GM21529 (cell line): Measurements from ENCODE around the gene CHTF8.

Experiments
- ATAC-seq: cut with Tn5 transposase; IDR thresholded peaks from one replicate; pipeline ENCODE4 v1.9.1; 2021; ENCODE audit not compliant: unreplicated experiment

CHTF8 gene

DNA sequence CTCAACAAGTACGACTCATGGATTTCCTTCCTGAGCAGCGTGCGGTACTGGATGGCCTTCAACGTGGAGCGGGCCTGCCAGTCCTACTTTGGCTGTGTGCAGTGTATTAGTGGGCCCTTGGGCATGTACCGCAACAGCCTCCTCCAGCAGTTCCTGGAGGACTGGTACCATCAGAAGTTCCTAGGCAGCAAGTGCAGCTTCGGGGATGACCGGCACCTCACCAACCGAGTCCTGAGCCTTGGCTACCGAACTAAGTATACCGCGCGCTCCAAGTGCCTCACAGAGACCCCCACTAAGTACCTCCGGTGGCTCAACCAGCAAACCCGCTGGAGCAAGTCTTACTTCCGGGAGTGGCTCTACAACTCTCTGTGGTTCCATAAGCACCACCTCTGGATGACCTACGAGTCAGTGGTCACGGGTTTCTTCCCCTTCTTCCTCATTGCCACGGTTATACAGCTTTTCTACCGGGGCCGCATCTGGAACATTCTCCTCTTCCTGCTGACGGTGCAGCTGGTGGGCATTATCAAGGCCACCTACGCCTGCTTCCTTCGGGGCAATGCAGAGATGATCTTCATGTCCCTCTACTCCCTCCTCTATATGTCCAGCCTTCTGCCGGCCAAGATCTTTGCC, 17.9 kb downstream of the CHTF8 start:
- no peak for ATAC-seq

DNA sequence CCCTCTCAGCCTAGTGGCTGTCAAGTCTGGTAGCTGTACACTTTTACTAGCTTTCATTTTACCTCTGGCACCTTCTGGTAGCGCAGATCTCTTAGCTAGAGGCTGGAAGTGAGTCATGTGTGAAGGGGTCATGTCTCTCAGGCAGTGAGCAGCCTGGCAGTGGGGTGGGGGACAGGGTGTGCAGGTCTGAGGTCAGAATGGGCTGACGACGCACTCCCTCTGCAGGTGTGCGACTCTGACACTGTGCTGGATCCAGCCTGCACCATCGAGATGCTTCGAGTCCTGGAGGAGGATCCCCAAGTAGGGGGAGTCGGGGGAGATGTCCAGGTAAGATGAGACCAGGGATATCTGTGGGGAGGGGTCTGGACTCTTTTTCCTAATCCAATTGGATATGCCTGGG, 19.2 kb downstream of the CHTF8 start:
- ATAC-seq: no peak

DNA sequence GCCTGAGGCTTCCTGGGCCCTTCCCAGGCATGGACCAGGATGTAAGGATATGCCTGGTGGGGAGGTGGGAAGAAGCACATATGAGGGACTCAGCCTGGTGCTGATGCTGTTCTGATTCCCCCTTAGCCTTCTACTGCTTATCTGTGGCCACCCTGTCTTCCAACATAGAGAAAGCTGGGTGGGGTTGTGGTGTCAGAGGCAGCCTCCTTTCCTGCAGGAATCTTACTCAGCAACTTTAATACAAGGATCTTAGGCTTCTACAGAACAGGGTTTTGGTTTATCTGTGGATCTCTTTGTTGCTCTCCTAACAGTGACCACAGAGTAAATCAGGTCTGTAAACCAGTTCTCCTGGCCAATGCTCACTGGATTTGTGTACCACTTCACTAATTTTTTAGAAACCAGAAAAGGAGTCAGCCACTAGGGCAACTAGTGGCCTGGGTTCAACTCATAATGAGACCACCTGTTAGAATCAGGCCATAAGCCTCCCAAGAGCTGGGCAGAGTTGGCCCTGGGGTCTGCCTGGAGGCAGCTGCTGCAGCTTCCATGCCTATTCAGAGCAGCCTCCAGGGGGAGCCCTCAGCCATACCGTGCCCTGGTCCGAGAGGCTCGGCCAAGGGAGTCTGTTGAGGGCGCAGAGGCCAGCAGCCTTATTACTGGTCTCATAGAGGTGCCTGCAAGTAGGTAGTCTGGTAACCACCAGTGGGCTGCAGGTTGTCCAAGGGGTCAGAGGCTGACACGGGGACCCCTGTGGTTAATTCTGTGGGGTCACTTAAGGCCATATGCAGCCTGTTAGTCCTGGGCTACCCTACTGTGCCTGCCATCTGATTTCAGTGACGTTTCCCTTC, 19.9 kb downstream of the CHTF8 start:
- no peak for ATAC-seq

DNA sequence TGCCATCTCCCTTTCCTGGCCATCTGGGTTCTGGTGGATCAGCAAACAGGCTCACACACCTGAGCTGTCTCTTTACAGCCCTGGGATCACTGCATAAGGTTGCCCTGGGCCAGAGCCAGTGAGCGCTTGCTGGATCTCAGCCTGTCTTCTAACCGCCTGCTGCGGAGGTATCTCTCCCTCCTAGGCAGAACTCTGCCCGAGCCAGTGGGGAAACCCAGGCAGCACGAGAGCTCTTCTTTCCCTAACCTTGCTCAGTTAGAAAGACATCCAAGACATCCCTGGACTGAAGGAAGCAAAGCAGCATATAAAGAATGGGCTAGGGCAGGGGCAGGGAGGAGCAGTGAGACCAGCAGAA, 20.5 kb downstream of the CHTF8 start:
- no peak for ATAC-seq

DNA sequence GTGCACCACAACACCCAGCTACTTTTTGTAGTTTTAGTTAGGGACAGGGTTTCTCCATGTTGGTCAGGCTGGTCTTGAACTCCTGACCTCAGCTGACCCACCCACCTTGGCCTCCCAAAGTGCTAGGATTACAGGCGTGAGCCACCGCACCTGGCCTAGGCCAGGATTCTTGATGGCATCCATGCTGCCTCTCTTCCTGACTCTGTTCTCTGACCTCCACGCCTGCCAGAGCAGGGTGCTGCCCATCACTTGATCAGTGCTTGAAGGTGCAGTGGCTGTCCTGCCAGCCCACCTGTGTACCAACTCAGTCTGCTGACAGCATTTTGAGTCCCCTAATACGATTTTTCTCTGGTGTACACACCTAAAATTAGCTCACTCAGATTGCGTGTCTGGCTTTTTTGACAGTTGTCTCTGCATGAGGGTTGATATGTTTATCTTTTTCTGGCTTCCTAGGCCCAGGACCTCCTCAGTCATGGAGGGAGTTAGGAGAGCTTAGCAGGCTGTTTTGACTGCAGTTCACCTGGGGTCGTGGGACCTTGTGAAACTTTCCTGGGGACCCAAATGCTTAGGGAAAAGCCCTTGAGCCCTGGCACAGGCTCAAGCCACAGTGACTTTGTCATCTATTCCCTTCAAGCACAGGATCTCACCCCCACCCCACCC, 21.0 kb downstream of the CHTF8 start:
- ATAC-seq: no peak

DNA sequence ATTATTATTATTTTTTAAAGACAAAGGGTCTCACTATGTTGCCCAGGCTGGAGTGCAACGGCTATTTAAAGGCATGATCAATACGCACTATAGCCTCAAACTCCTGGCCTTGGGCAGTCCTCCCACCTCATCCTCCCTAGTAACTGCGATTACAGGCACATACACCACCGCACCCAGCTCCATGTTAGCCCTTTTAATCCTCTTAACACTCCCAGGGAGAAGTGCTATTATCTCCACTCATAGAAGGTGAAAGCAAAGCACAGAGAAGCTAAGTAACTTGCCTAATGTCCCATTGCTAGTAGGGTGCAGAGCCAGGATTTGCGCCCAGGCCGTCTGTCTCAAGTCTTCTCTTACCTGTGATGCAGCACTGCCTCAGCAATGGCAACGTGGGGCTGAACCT, 22.0 kb downstream of the CHTF8 start:
- ATAC-seq: no peak

DNA sequence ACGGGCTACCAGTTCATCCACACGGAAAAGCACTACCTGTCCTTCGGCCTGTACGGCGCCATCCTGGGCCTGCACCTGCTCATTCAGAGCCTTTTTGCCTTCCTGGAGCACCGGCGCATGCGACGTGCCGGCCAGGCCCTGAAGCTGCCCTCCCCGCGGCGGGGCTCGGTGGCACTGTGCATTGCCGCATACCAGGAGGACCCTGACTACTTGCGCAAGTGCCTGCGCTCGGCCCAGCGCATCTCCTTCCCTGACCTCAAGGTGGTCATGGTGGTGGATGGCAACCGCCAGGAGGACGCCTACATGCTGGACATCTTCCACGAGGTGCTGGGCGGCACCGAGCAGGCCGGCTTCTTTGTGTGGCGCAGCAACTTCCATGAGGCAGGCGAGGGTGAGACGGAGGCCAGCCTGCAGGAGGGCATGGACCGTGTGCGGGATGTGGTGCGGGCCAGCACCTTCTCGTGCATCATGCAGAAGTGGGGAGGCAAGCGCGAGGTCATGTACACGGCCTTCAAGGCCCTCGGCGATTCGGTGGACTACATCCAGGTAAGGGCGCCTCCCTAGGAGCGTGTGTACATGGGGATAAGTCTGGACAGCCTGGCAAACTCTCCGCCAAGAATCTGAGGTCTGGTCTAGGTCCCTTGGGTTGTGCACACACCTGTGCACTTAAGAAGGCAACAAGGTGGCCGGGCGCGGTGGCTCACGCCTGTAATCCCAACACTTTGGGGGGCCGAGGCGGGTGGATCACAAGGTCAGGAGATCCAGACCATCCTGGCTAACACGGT, 22.7 kb downstream of the CHTF8 start:
- no peak for ATAC-seq

DNA sequence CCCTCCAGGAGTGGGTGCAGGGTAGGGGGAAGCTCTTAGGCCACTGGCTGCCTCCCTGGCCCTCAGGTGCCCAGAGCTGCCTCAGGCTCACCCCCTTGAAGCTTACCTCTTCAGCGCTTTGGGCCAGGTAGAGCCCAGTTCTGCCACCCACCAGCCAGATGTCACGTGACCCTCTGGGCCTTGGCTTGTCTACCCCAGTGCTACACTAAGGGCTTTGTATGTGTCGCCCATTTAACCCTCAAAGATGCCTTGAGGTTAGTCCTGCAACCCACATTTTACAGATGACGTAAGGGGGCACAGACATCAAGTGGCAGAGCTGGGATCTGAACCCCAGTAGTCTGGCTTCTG, 23.5 kb downstream of the CHTF8 start:
- no peak for ATAC-seq

DNA sequence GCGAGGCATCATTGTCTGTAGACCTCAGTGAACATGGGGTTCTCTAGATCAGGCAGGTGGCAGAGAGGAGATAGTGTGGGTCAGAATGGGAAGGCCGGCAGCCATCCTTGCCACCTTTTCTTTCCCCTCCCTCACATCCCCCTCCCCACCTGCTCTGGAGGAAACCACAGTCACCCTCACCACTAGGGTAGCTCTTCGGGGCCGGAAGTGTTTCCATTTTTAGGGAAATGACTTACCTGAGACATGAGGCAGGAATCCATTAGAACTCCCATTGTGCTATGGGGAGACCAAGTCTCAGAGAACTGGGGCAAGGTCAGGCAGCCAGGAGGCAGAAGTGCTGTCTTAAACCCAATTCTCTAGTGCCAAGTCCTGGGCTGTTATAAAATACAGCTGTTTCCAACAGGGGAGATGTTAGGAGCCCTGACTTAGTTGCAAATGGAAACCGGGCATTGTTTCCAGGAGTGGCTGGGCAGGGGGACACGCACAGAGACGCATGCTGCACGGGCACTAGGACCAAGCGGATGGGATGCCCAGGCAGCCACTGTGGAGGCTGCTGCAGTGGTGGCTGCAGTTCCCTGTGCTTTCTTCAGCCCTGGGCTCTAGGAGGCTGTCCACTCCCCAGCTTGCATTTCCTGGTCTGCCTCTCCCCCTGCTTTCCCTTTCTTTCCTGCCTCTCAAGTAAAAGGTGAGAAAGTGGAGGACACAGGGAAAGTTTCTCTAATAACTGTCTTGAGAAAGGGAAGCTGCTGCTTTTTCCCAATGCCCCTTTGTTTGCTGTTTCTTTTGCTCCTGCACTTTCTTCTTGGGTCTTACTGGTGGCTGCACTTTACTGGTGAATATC, 24.1 kb downstream of the CHTF8 start:
- no peak for ATAC-seq

DNA sequence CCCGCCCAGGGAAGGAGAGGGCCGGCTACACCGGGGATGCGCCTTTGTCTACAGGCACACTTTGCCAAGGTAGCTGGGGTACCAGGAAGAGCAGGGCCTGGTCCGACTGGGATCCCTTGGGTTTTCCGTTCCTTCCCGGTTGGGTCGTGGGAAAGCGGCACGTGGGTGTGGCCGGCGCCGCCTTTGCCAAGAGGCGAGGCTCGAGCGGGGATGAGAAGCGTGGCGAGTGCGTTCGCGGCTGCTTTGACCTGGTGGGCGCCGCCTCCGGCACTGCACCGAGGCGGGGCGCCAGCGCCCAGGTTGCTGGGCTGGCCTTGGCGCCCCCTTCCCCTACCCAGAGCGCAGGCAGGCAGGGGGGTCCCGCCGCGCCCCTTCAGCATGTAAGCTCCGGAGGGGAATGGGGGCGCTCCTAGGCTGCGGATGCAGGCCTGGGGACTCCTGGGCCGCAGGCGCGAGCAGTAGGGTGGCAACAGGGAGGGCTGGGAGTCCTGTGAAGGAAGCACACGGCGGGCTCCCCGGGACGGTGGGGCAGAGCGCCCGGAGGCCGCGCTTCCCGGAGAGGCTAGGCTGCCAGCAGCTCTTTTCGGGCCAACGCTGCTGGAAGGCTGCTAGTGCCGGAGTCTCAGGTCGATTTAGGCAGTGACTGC, 24.9 kb downstream of the CHTF8 start:
- ATAC-seq: no peak

DNA sequence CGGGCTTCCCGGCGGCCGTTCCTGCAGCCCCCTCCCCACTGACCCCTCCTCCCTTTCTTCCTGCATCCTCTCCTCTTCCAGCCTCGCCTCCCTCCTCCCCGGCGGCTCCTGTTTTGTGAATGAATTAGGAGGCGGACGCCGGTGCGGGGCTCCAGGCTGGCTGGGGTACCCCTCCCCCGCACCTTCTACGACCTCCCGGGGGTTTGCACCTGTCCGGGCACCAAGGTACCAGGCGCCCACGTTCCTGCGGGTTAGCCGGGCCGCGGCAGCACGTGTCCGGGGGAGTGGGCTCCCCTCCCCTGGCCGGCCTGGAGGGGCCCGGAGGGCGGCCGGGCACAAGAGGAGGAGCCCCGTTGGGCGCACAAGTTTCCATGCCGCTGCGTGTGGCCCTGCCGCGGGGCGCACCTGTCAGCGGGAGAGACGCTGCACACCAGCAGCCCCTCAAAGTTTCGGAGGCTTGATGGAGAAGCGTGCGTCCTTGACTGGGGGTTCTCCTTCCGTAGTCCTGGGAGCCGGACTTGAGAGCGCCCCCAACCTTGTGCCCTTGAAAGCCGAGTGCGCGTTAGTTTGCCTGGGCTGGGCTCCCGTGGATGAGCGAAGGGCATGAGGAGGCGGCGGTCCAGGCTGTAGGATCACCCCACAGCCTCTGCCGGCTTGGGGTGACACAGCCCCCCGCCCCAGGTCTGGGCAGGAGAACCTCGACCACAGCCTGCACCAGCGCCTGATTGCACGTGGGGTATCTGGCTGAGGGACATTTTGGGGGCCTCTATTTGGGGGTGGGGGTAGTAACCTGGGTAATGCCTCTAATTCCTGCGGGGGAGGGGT, 25.7 kb downstream of the CHTF8 start:
- no peak for ATAC-seq

DNA sequence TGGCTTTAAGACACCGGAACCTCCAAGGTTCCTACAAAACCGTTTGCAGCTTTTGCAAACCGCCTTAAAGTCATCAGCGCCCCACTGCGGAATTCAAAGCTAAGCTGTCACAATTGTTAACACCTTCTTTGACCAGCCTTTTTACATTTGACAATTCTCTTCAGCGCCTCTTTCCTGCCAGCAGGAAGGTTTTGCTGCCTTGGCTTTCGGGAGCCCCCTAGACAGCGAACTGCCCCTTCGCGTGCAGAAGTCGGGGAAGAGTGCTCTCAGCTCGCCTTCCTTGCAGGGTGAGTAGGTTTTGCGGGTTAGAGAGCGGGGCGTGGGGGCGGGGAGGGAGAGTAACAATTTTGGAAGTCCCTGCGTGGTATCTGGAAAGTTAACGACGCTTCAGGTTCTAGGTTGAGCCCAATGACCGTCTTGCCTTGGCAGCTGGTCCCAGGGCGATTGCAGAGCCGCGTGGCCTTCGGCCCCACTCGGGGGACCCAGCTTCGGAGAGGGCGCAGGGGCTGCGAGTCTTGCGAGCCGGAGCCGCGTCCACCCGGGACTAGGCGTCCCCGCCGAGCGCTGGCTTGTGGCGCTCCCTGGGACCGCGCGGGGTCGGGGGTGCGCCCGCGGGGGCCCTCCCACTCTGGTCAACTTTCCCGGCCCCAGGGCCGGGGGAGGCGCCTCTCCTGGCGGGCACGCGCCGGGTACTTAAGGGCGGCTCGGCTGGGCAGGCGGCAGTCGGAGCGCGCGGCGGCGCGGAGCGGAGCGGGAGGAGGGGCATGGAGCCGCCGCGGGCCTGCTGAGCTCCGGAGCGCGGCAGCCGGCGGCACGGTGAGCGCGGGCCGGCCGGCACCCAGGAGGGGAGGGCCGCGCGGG, 26.7 kb downstream of the CHTF8 start, which contains the start of gene HAS3:
TSS of gene HAS3 (plus strand) at position 153 of the 861 bp plus-strand sequence. CDS start 3,743 bp downstream, outside the sequence.
- no peak for ATAC-seq

DNA sequence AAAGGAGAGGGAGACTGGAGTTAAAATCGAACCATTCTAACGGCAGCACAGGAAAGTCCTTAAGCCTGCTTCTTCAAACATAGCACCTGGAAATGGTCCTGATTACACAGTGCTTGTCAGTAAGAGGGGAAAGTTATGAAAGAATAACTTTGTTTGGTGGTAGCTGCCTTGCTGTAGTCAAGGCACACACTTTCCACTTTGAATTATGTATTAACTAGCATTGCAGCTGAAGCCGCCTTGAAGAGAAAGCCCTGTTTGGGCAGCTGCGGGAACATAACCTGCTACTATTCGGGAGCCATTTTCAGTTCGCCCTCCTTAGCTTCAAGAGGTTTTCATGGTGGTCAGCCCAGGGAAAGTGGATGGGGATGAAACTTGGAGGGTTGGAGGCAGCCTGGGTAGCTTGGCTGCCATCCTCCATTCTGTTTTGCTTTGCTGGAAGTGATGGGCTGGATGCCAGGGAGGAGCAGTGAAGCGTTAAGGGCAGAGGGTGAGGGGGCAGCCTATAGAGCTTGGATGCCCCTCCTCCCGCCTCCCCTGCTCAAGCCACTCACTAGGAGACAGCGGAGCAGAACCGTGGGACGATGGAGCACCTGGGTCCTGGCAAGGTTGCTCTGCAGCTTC, 32.2 kb downstream of the CHTF8 start:
- ATAC-seq: no peak

DNA sequence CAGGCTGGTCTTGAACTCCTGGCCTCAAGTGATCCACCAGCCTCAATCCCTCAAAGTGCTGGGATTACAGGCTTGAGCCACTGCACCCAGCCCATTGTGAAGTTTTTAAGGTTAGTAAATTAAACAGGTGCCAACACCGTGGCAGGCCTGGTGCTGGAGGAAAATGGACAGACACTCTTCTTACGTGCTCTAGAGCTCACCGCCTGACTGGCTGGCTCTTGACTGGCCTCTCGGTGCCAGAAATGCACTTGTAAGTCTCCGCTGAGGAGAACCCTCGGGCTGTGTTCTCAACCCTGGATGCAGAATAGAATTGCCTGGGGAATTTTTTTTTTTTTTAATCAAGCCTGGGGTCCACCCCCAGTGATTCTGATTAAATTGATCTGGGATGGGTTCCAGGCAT, 37.2 kb downstream of the CHTF8 start:
- ATAC-seq: no peak

DNA sequence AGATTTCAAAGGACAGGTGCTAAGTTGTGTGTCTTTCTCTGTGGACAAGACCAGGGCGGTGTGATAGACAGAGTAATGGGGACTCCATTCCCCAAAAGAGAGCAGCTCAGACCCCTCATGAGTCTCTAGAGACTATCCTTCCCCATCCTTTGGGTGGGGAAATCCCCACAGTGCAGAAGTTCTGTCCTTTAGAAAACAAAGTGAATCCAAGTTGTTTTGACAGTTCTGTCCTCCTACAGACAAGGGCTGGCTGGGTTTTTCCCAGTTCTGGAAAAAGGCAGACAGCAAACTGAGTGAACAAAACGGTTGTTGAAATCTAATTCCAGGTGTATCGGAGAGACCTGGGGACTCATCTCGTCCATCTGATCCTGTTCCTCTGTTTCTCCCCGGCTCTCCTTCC, 37.9 kb downstream of the CHTF8 start:
- no peak for ATAC-seq

DNA sequence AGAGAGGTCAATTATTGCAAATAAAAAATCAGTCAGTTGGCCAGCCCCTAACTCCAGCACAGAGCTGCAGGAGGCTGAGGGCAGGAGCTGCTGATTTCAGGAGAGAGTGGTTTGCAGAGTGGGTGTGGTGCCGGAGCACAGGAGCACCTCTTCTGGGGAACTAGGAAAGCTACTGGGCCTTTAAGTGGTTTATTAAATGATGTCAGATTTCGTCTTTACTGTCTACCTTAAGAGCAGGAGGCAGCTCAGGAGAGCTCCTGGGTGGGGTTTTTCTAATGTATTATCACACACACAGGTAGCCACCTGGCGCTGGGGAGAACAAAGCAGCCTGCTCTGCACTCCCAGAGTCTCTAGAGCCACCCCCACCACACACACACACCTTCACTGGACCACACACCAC, 38.4 kb downstream of the CHTF8 start:
- no peak for ATAC-seq

DNA sequence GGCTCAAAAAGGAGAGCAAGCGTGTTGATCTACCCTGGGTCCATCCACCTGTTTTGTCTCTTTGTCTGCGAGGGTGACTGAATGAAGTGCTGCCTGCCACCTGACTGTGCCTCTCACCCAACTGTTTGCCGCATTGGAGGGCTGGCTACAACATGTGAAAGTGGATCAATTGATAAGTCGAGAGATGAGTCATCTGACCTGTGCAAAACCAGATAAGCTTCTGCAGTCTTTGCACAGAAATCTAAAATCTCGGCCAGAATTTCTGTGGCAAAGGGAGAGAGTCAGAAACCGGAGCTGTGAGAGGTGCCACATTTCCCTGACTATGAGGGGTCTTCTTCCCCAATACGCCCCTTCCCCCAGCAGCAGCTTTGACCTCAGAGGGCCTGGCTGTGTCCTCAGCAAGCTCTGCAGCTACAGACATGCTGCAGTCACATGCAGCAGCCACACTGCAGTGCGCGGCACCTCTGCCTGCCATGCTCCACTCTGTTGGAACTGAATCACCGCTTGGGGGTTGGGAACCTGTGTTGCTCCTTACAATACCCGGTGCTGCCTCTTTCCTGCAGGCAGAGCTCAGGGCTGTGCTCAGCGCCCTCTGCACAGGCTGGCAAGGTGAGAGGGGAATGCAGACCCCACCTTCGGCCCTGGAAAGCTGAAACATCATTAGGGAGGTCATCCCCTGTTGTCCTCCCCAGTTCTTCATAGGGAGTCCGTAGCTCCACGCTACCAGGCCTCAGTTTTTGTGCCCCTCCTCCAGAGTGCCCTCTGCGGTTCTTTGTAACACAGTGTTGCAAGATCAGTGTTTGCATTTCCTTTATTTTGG, 43.1 kb downstream of the CHTF8 start:
- ATAC-seq: no peak
